Left ventricle myocardium superior (tissue), 1 donor: Measurements from ENCODE around the gene ATN1. TPM values are rescaled to one million over a fixed set of nuclear protein-coding genes. Genes with fewer than 3 reads are reported as not detected.
A peak's percentile ranks its signal among the peaks of the same experiment; 100 is the strongest.
"Not testable (repeated sequence)": the region's sequence is repeated elsewhere in the genome, so short reads cannot be mapped to it uniquely, and the experiment has no call there.

Source experiments
- ATAC-seq: fragments of 200-7000 bp; cut with Tn5 transposase; one replicate; pipeline ENCODE4 v1.9.1; 2020; ENCODE audit warnings: mild to moderate bottlenecking, moderate library complexity
- DNase-seq: peaks from one replicate; pipeline ENCODE4 v3.0.0-alpha.2; 2020
- intact Hi-C: fragments of 100-400 bp; cut with micrococcal nuclease; formaldehyde crosslinking; loops from one replicate; pipeline ENCODE4 v1.11.0; 2022
- total RNA-seq: library from RNA; stranded (reverse); fragmentation: NEBNext Ultra II Directional; extraction: Animal tissue kit (Norgen Biotek cat#: 25700); gene quantifications from one replicate; pipeline ENCODE4 v1.2.1, GENCODE V29; 2021
- donor health status: DM: no; HTN: yes; CAD: no; lungs with severe emphysema.

The ATN1 gene
- total RNA-seq, 1 donor from 2014 or later: 83.1 TPM

DNA sequence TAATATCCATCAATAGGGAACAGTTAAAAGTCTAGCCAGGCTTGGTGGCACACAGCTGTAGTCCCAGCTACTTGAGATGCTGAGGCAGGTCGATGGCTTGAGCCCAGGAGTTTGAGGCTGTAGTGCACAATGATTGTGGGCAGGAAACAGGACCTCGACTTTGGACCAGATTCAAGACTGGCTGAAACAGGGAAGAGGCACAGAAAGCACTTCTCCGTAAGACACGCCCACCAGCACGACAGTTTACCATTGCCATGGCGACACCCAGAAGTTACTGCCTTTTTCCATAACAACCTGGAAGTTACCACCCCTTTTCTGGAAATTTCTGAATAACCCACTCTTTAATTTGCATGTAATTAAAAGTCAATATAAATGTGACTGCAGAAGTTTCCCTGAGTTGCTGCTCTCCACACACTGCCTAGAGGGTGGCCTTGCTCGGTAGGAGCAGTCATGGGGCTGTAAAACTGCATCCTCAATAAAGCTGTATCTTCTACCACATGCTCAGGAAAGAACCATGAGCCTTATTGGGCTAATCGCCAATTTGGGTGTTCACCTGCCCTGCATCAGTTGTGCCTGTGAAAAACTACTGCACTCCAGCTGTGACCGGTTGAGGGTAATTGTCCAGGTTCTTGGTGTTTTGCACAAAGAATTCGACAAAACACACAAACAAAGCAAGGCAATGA, 27.8 kb upstream of the ATN1 start:
- intact Hi-C loops: no loop called here
- ATAC-seq (peak; percentile 8), DNase-seq (peak; percentile 58)

DNA sequence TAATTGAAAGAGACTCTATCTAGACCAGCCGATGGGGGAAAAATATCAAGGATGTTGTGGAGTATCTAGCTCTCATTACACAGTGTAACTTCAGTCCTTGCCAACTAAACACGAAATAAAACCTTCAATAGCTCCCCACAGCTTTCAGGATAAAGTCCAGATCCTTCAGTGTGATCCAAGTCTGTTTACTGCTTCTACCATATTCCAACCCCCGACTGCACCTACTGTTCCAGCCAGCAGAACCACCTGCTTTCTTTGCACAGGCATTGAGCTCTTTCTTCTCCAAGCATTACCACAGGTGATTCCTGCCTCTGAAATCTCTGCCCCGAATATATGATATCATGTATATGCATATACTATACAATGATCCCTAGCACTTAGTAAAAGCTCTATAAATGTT, 25.3 kb upstream of the ATN1 start:
- ATAC-seq (no peak), DNase-seq (no peak)
- intact Hi-C loops: no loop called here

DNA sequence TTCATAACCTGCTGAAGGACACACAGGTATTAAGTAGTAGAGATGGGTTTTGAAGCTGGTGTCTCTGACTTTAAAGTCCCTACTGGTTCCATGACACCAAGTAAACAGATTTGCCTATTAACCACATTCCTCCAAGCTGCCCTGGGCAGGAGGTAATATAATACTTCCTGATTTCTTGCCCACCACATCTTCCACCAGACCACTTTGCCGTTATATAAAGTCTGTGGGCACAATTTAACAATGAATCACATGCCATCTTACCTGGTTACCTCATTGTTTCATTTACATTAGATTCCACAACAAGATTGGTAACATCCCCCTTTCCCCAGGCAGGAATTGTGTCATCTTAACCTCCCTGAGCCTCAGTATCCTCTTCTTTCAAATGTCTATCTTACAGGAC, 24.0 kb upstream of the ATN1 start:
- DNase-seq: no peak
- intact Hi-C loops: no loop called here
- no peak for ATAC-seq

DNA sequence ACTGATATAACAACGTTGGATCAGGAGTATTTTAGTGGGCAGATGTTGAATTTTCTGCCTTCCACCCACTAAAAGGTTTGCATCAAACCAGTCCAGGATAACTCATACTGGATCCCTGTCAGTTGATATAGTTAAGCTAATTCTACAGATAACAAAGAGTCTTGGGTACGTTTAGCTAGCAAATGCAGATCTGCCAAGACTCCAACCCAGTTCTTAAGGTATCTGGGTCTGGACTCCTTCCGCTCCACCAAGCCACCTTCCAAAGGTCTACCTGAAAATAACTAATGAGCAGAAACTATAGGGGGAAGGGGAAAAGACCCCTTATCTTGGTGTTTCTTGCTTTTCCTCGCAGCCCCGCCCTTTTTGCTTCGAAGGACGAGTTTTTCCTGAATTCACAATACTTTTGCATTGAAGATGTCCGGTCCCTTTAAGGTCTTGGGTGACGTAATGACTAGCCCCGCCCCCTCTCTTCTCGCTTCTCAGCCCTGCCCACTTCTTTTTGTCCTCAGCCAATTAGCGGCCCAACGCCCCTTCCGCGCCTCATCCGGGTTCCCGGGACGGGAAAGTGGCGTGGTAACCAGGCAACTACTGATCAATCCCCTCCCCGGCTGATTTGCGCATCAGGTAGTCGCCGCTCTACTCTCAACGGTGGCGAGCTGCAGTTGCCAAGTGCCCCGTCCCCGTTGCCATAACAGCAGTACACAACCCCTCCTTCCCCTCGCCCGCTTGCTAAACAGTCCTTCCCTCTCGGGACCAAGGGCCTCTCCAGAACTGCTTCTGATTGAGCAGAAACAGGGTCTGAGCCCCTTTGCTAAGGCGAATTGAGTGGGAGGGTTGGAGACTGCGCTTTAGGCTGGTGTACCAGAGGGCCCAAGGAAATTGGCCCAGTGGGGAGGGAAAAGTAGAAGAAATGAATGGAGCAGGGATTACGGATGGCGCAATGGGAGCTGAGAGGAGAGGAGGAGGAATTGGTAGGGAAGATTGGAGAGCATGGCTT, 23.2 kb upstream of the ATN1 start, which contains the start of gene LRRC23:
TSS of gene LRRC23 (plus strand) at position 543 of the 997 bp plus-strand sequence. CDS start 812 bp downstream, outside the sequence.
- DNase-seq (peak; percentile 96), ATAC-seq (peak; percentile 97)
- intact Hi-C loops: no loop called here

DNA sequence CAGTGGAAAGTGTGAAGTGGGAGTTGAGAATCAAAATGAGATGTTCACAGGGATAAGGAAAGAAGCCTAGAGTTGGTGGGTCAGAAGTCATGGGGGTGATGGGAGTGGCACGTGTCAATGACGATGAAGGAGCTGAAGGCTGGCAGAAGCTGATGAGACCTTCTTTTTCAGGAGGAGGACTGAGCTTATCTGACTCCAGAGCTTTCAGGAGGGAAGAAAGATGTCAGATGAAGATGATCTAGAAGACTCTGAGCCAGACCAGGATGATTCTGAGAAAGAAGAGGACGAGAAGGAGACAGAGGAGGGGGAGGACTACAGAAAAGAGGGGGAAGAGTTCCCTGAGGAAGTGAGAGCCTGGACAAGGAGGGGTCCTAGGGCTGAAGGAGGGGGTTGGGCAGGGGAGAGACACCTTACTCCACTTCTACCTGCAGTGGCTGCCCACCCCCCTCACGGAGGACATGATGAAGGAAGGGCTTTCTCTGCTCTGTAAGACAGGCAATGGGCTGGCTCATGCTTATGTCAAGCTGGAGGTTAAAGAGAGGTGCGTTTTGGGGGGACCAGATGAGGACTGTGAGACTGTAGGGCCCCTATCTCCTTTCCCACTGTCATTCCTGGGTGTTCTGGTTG, 22.2 kb upstream of the ATN1 start:
- ATAC-seq (no peak), DNase-seq (no peak)
- intact Hi-C loops: no loop called here

DNA sequence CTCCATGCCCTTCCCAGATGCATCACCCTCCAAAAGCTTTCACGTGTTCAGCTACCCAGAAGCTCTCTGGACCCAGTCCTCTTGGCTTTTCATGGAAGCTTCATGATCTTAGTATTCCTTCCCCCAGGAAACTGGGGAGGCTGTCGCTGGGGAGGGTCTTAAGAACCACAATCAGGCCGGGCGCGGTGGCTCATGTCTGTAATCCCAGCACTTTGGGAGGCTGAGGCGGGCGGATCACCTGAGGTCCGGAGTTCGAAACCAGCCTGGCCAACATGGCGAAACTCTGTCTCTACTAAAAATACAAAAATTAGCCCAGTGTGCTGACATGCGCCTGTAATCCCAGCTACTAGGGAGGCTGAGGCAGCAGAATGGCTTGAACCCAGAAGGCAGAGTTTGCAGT, 19.6 kb upstream of the ATN1 start:
- intact Hi-C loops, ATAC-seq, DNase-seq: not testable (repeated sequence)

DNA sequence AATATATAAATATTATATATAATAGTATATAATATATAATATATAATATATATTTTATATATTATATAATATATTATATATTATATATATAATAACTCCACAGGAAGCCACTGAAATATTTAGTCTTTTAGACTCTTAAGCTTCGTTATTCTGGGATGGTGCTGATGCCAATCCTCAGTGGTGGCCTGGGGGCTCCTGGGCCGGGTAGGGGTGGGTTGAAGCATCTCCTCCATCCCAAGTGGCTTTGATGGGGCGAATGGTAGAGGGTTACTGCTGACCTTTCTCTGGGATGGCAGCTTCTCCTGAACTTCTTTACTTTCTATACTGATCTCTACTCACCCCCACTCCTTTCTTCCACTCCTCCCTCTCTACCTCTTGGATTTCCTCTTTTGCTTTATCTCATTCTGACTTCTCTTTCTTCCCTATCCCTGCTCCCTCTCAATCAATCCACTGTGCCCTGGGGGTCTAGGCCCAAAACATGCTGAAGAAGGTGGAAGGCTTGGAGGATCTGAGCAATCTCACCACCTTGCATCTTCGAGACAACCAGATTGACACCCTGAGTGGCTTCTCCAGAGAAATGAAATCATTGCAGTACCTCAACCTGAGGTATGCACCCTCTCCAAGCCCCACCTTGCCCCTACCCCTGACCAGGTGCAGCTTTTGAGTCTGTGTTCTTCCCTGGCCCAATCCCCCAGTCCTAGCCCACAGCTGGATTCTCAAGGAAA, 18.2 kb upstream of the ATN1 start:
- intact Hi-C loops: no loop called here
- no peak for ATAC-seq
- DNase-seq: no peak

DNA sequence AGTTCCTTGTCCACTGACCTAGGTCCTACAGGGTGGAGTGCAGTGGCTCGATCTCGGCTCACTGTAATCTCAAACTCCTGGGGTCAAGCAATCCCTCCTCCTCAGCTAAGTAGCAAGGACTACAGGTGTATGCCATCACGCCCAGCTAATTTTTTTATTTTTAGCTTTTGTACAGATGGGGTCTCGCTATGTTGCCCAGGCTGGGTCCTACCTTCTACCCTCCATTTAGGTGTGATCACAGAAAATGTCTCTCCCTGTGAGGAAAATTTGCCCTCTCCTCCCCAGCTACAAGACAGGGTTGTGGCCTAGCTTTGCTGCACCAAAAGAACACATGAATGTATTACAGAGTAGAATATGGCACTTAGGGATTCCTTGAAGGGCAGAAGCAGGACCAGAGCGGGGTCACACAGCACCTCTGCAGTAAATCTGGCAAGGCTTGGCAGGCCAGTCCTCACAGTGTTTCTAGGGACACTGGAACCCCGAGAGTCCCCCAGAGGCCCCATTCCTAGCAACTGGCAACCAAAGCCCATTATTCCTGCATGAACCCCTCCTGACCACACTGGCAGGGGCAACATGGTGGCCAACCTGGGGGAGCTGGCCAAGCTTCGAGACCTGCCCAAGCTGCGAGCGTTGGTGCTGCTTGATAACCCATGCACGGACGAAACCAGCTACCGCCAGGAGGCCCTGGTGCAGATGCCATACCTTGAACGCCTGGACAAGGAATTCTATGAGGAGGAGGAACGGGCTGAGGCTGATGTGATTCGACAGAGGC, 15.4 kb upstream of the ATN1 start:
- intact Hi-C loops: no loop called here

DNA sequence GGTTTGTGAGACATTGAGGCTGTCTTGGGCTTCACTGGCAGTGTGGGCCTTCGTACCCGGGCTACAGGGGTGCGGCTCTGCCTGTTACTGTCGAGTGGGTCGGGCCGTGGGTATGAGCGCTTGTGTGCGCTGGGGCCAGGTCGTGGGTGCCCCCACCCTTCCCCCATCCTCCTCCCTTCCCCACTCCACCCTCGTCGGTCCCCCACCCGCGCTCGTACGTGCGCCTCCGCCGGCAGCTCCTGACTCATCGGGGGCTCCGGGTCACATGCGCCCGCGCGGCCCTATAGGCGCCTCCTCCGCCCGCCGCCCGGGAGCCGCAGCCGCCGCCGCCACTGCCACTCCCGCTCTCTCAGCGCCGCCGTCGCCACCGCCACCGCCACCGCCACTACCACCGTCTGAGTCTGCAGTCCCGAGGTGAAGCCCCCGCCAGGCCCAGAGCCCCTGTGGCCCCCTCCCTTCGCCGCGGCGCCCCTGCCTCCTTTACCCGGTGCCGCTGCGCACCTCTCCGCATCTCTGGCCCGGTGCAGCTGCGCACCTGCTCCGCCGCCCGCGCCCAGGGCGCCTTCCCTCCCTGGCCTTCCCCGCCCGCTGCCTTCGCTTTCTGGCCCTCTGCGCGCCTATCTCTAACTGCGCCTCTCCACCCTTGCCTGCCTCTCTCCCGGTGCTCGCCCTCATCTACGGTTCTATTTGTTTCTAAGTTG, 13.4 kb upstream of the ATN1 start, which contains the start of gene ENO2:
TSS of gene ENO2 (plus strand) at position 335 of the 701 bp plus-strand sequence. CDS start 1,253 bp downstream, outside the sequence.
- DNase-seq: peak; percentile 85
- ATAC-seq: peak; percentile 93
- intact Hi-C loops: no loop called here

More for the DNA sequence above, 15.4 kb upstream of the ATN1 start:
- ATAC-seq: no peak
- DNase-seq: no peak

DNA sequence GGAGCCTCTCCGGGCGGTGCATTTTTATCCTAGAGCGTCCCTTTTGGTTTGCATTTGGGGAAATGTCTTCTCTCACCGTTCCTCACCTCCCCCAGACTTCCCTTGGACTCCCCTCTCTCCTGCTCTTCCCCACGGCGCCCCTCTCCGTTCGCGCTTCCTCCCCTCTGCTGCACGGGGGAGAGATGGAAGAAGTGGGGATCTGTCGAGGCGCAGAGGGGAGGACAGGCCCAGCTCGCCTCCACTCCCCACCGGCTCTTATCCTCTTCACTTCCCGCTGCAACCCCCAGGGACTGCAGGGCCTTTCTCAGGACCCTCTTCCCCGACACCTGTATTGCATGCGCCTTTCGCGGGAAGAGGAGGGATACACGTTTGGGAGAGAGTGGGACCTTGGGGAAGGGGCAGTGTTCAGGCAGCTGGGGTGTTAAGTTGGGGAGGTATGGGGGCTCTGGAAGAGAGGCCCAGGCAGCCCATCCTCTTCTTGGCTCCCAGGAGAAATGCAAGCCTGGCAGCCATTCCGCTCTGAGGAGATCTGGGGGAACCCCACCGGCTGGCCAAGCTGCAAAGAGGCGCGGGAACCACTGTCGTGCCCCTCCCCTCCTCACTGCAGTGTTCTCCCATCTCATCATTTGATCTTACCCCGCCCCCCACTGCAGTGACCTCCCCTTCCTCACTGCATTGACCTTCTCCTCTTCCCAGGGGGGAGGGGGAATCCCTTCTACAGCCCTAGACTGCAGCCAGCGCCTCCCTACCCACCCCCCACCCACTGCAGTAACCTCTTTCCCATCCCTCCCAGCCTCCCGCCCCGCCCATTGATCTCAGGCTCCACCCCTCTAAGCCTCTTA, 12.6 kb upstream of the ATN1 start:
- DNase-seq: no peak
- peak; percentile 10 for ATAC-seq
- intact Hi-C loops: no loop called here

DNA sequence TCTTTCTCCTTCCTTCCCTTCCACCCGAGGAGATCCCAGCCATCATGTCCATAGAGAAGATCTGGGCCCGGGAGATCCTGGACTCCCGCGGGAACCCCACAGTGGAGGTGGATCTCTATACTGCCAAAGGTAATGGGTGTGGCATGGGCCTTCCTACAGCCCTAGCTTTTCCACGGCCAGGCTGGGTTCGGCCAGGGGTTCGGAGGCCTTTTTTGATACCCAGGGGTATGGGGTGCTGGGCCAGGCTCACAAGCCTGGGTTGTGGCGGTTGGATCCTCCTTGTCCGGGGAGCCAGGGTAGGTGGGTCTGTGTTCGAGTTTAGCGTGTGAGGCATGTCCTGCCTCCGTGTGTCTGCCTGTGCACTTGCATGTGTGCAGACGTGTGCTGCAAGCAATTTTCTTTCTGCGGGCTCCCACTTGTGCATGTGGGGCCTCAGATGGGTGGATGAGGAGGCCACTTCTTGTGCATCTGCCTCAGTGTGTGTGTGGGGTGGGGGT, 11.9 kb upstream of the ATN1 start:
- DNase-seq: no peak
- intact Hi-C loops: no loop called here
- ATAC-seq: no peak

DNA sequence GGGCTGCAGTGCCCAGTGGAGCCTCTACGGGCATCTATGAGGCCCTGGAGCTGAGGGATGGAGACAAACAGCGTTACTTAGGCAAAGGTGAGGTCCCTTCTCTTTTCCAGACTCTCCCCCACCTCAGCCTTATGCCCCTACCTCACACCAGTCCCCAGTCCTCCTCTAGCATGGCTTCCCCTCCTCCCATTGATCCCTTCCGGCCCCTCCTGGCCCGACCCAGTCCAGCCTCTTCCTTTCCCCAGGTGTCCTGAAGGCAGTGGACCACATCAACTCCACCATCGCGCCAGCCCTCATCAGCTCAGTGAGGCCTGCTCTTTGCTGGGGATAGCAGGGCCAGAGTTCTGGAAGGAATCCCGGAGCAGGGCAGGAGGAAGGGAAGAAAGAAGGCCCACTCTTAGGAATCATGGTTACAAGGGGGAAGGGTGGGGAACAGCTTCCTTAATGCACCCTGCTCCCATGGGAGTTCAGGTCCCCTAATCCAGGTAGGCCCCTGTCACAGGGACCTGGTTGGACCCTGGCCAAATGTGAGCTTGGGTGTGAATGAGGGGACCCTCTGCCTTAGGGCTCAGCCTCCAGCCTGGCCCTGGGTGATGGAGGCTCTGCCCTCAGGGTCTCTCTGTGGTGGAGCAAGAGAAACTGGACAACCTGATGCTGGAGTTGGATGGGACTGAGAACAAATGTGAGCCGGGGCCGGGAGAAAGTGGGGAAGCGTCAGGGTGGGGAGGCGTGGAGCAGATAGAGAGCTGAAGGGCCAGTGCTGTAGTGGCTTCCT, 11.1 kb upstream of the ATN1 start:
- ATAC-seq (no peak), DNase-seq (no peak)
- intact Hi-C loops: no loop called here

DNA sequence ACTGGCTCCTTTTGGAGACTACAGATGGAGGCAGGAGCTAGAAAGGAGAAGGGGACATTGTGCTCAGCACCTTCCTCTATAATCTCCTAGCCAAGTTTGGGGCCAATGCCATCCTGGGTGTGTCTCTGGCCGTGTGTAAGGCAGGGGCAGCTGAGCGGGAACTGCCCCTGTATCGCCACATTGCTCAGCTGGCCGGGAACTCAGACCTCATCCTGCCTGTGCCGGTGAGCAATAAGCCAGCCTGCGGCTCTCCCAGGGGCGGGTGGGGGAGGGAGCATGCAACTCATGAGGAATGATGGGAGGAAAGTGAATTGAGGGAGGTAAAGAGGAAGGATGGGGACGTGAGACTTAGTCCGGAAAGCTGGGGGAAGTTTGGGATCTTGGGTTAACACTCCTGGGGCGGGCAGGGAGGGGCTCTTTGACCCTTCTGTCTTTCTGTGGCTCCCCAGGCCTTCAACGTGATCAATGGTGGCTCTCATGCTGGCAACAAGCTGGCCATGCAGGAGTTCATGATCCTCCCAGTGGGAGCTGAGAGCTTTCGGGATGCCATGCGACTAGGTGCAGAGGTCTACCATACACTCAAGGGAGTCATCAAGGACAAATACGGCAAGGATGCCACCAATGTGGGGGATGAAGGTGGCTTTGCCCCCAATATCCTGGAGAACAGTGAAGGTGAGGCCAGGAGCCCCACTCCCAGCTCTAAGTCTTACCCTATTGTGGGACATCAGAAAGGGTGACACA, 10.1 kb upstream of the ATN1 start:
- DNase-seq (no peak), ATAC-seq (no peak)
- intact Hi-C loops: no loop called here

DNA sequence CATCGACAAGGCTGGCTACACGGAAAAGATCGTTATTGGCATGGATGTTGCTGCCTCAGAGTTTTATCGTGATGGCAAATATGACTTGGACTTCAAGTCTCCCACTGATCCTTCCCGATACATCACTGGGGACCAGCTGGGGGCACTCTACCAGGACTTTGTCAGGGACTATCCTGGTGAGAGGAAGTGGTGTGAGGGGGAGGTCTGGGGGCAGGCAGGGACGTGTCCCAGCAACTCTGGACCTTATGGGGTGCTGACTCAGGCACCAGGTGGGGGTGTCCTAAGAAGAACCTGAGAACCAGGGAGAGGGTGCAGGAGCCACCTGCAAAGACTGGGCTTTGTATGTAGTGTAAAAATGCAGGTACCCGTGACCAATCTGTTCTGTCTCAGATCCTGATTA, 8.2 kb upstream of the ATN1 start:
- no peak for ATAC-seq
- intact Hi-C loops: no loop called here
- no peak for DNase-seq

DNA sequence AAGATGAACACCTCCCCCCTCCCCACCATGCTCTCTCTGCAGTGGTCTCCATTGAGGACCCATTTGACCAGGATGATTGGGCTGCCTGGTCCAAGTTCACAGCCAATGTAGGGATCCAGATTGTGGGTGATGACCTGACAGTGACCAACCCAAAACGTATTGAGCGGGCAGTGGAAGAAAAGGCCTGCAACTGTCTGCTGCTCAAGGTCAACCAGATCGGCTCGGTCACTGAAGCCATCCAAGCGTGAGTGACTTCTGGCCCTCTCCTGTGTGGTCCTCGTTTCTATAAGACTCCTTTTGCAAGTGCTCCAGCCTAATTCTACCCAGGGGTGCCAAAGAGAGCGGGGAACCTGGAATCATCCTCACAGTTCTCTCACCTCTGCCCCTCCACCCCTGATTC, 6.2 kb upstream of the ATN1 start:
- ATAC-seq (no peak), DNase-seq (no peak)
- intact Hi-C loops: no loop called here
